Measurements from ENCODE around the gene USH2A.

USH2A gene

GRCh38 chr1:216459651-216460207 is 36.5 kb upstream of the USH2A start:
- no peak overlapping the region for H3K4me3 ChIP-seq (ENCODE audit: control insufficient read depth, low read depth, low read length)
- DNase-seq (ENCODE audit: low read depth) = no peak
- TF ChIP-seq, protein P1, sequence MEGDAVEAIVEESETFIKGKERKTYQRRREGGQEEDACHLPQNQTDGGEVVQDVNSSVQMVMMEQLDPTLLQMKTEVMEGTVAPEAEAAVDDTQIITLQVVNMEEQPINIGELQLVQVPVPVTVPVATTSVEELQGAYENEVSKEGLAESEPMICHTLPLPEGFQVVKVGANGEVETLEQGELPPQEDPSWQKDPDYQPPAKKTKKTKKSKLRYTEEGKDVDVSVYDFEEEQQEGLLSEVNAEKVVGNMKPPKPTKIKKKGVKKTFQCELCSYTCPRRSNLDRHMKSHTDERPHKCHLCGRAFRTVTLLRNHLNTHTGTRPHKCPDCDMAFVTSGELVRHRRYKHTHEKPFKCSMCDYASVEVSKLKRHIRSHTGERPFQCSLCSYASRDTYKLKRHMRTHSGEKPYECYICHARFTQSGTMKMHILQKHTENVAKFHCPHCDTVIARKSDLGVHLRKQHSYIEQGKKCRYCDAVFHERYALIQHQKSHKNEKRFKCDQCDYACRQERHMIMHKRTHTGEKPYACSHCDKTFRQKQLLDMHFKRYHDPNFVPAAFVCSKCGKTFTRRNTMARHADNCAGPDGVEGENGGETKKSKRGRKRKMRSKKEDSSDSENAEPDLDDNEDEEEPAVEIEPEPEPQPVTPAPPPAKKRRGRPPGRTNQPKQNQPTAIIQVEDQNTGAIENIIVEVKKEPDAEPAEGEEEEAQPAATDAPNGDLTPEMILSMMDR (IDR thresholded peaks at IDR 0.05; ENCODE audit: control insufficient read depth, insufficient read depth, low read depth, low read length, missing control alignments) = no peak

DNA sequence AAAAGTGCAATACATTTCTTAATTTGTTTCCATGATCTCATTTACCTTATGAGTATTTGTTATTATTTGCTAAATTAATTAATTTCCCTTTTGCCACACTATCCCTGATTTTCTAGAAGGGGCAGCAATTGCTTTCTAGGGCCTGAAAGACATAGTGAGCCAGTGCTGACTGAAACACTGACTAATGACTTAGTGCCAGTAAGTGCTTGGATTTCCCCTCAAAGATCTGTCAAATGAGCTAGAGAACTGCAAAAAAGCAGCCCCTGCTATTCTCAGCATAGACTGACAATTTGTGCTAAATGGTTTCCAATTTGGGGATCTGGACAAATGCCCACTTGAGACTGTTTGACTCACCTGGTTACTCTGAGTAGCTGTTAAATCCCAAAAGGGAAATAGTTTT is 35.6 kb upstream of the USH2A start:
- TF ChIP-seq, protein P1 (IDR thresholded peaks at IDR 0.05; ENCODE audit: control insufficient read depth, insufficient read depth, low read depth, low read length, missing control alignments) = no peak
- no peak for DNase-seq (ENCODE audit: low read depth)
- H3K4me3 ChIP-seq (ENCODE audit: control insufficient read depth, low read depth, low read length) = no peak overlapping the region

DNA sequence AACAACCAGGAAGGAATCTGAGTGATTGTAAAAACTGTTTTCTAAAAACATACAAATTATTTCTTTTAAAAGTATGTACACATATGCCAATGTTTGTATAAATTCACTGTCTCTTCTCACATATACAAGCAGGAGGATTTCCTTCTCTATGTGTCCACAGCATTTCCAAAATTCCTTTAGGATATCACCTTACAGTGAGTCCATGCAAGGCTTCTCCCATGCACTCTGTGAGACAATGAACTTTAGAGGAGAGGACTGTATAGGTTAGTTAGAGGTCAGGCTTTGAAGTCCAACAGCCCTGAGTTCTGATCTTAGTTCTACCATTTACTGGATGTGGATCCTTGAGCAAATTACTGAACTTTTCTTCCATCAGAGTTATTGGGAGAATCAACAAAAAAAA is 34.1 kb upstream of the USH2A start:
- H3K4me3 ChIP-seq (ENCODE audit: control insufficient read depth, low read depth, low read length) = no peak overlapping the region
- no peak for DNase-seq (ENCODE audit: low read depth)
- TF ChIP-seq, protein P1 (IDR thresholded peaks at IDR 0.05; ENCODE audit: control insufficient read depth, insufficient read depth, low read depth, low read length, missing control alignments) = no peak

- peak; percentile 8 for DNase-seq (ENCODE audit: low read depth)
- TF ChIP-seq, protein P1 (IDR thresholded peaks at IDR 0.05; ENCODE audit: control insufficient read depth, insufficient read depth, low read depth, low read length, missing control alignments) = no peak
- no peak overlapping the region for H3K4me3 ChIP-seq (ENCODE audit: control insufficient read depth, low read depth, low read length)
Observed at GRCh38 chr1:216456682-216457081, 33.4 kb upstream of the USH2A start.

- DNase-seq (ENCODE audit: low read depth) = no peak
- H3K4me3 ChIP-seq (ENCODE audit: control insufficient read depth, low read depth, low read length) = no peak overlapping the region
- TF ChIP-seq, protein P1 (IDR thresholded peaks at IDR 0.05; ENCODE audit: control insufficient read depth, insufficient read depth, low read depth, low read length, missing control alignments) = no peak
Observed at GRCh38 chr1:216453777-216454176, 30.5 kb upstream of the USH2A start.

DNA sequence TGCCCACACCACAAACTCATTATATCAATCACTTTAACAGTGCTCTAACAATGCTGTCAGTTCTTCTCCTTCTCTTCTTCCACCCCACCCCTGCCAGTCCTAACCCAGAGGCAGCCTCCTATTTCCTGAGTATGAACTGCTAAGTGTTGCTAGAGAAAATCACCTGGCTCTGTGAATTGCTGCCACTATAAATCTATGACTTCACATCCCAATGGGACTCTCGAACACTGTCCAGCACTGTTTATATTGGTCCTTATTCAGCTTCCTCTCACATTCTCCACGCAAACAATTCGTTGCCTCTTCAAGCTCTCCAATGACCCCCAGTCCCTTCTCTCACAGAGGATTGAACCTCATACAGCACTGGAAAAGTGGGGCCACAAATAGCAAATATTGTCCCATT is 27.0 kb upstream of the USH2A start:
- TF ChIP-seq, protein P1 (IDR thresholded peaks at IDR 0.05; ENCODE audit: control insufficient read depth, insufficient read depth, low read depth, low read length, missing control alignments) = no peak
- no peak for DNase-seq (ENCODE audit: low read depth)
- H3K4me3 ChIP-seq (ENCODE audit: control insufficient read depth, low read depth, low read length) = no peak overlapping the region

Measured in AG09309 (cell line).